H9 (cell line): ENCODE results near the gene RAB11FIP5. TPM values are rescaled to one million over a fixed set of nuclear protein-coding genes. Genes with fewer than 3 reads are reported as not detected.

ENCODE experiments used
- DNase-seq: peaks from one replicate; pipeline ENCODE4 v3.0.0-alpha.2; 2017
- H2AFZ ChIP-seq: one replicate; pipeline ENCODE4 v1.6.1; 2013; ENCODE audit warnings: mild to moderate bottlenecking, low read length, control low read depth, moderate library complexity
- H2AK5ac ChIP-seq: 2 replicates; pipeline ENCODE4 v1.6.1; 2013; ENCODE audit warnings: low read length, control low read depth, mixed read lengths; ENCODE audit not compliant: insufficient read length
- H2BK120ac ChIP-seq: one replicate; pipeline ENCODE4 v1.6.1; 2013; ENCODE audit warnings: low read depth, mild to moderate bottlenecking, low read length, control low read depth, inconsistent platforms; ENCODE audit not compliant: poor library complexity, severe bottlenecking
- H2BK12ac ChIP-seq: 2 replicates; pipeline ENCODE4 v1.6.1; 2013; ENCODE audit warnings: low read length, control low read depth, mixed read lengths, low read depth; ENCODE audit not compliant: insufficient read length
- H2BK15ac ChIP-seq: 2 replicates; pipeline ENCODE4 v1.6.1; 2013; ENCODE audit warnings: low read depth, low read length, control low read depth
- H2BK20ac ChIP-seq: one replicate; pipeline ENCODE4 v1.6.1; 2013; ENCODE audit warnings: low read depth, mild to moderate bottlenecking, low read length, control low read depth, inconsistent platforms; ENCODE audit not compliant: poor library complexity, severe bottlenecking
- H2BK5ac ChIP-seq: 2 replicates; pipeline ENCODE4 v1.6.1; 2013; ENCODE audit warnings: low read length, control low read depth, mixed read lengths; ENCODE audit not compliant: insufficient read length
- H3K14ac ChIP-seq: 2 replicates; pipeline ENCODE4 v1.6.1; 2013; ENCODE audit warnings: low read length, control low read depth; ENCODE audit not compliant: insufficient read depth
- H3K18ac ChIP-seq: 2 replicates; pipeline ENCODE4 v1.6.1; 2013; ENCODE audit warnings: low read depth, mild to moderate bottlenecking, mixed read lengths, low read length, control low read depth; ENCODE audit not compliant: insufficient read length
- H3K23ac ChIP-seq: 2 replicates; pipeline ENCODE4 v1.6.1; 2013; ENCODE audit warnings: low read length, control low read depth, mixed read lengths, low read depth; ENCODE audit not compliant: insufficient read length
- H3K23me2 ChIP-seq: 2 replicates; pipeline ENCODE4 v1.6.1; 2013; ENCODE audit warnings: low read depth, mild to moderate bottlenecking, mixed read lengths, low read length, control low read depth; ENCODE audit not compliant: insufficient read length, poor library complexity, severe bottlenecking
- H3K27ac ChIP-seq: 2 replicates; pipeline ENCODE4 v1.5.1; 2013; ENCODE audit warnings: low read length, control low read depth, mixed read lengths, low read depth; ENCODE audit not compliant: insufficient read length
- H3K27me3 ChIP-seq: 2 replicates; pipeline ENCODE4 v1.6.1; 2013; ENCODE audit warnings: low read length, control low read depth, inconsistent platforms; ENCODE audit not compliant: insufficient read depth
- H3K4ac ChIP-seq: 2 replicates; pipeline ENCODE4 v1.6.1; 2013; ENCODE audit warnings: low read depth, mild to moderate bottlenecking, control low read depth, inconsistent platforms, low read length, moderate library complexity
- H3K4me1 ChIP-seq: 2 replicates; pipeline ENCODE4 v1.6.1; 2013; ENCODE audit warnings: low read length, control low read depth, inconsistent platforms; ENCODE audit not compliant: insufficient read depth
- H3K4me2 ChIP-seq: 2 replicates; pipeline ENCODE4 v1.6.1; 2013; ENCODE audit warnings: low read length, control low read depth, mixed read lengths; ENCODE audit not compliant: insufficient read length, insufficient read depth
- H3K56ac ChIP-seq: 2 replicates; pipeline ENCODE4 v1.6.1; 2013; ENCODE audit warnings: low read depth, mild to moderate bottlenecking, mixed read lengths, low read length, control low read depth; ENCODE audit not compliant: insufficient read length
- H3K79me1 ChIP-seq: 2 replicates; pipeline ENCODE4 v1.6.1; 2013; ENCODE audit warnings: low read depth, mild to moderate bottlenecking, moderate library complexity, low read length, control low read depth, inconsistent platforms; ENCODE audit not compliant: insufficient read depth, poor library complexity, severe bottlenecking
- H3K79me2 ChIP-seq: 2 replicates; pipeline ENCODE4 v1.6.1; 2013; ENCODE audit warnings: low read length, control low read depth, inconsistent platforms; ENCODE audit not compliant: insufficient read depth
- H3K9ac ChIP-seq: 2 replicates; pipeline ENCODE4 v1.6.1; 2013; ENCODE audit warnings: low read length, control low read depth, mixed read lengths; ENCODE audit not compliant: insufficient read length; ENCODE audit errors: extremely low read depth
- H3K9me3 ChIP-seq: one replicate; pipeline ENCODE4 v1.6.1; 2013; ENCODE audit warnings: low read depth, low read length, inconsistent platforms; ENCODE audit not compliant: control insufficient read depth
- H3T11ph ChIP-seq: one replicate; pipeline ENCODE4 v1.6.1; 2013; ENCODE audit warnings: mild to moderate bottlenecking, low read length, control low read depth, inconsistent platforms
- H4K20me1 ChIP-seq: one replicate; pipeline ENCODE4 v1.6.1; 2013; ENCODE audit not compliant: control insufficient read depth, insufficient read length, insufficient read depth
- H4K5ac ChIP-seq: 2 replicates; pipeline ENCODE4 v1.6.1; 2013; ENCODE audit warnings: low read depth, mild to moderate bottlenecking, mixed read lengths, low read length, control low read depth; ENCODE audit not compliant: insufficient read length
- H4K8ac ChIP-seq: replicated peaks from 2 replicates; pipeline ENCODE4 v1.6.1; 2013; ENCODE audit warnings: low read length, control low read depth, mixed read lengths, low read depth; ENCODE audit not compliant: insufficient read length
- H4K91ac ChIP-seq: 2 replicates; pipeline ENCODE4 v1.6.1; 2013; ENCODE audit warnings: low read depth, mild to moderate bottlenecking, moderate library complexity, mixed read lengths, low read length, control low read depth; ENCODE audit not compliant: insufficient read length
- H3K27ac Mint-ChIP-seq, 3 experiments: 2 replicates in 2 of 3; 3 replicates in 1 of 3; pipeline ENCODE4 v1.8.0; 2020 to 2021; ENCODE audit warnings: mixed read lengths in 3 of 3, mild to moderate bottlenecking in 1 of 3, moderate library complexity in 1 of 3
- H3K27me3 Mint-ChIP-seq: 2 replicates; pipeline ENCODE4 v1.8.0; 2021; ENCODE audit warnings: low read depth, mild to moderate bottlenecking, moderate library complexity, mixed read lengths
- H3K36me3 Mint-ChIP-seq, 3 experiments: 2 replicates in 2 of 3; 3 replicates in 1 of 3; pipeline ENCODE4 v1.8.0; 2020 to 2021; ENCODE audit warnings: low read depth in 3 of 3, mixed read lengths in 3 of 3; ENCODE audit not compliant: insufficient read depth in 1 of 3
- H3K4me1 Mint-ChIP-seq, 2 experiments: 2 replicates each; pipeline ENCODE4 v1.8.0; 2020; ENCODE audit warnings: mixed read lengths in 2 of 2
- H3K4me3 Mint-ChIP-seq, 2 experiments: 2 replicates in 1 of 2; 3 replicates in 1 of 2; pipeline ENCODE4 v1.8.0; 2020 to 2021; ENCODE audit warnings: mild to moderate bottlenecking in 2 of 2, mixed read lengths in 2 of 2, moderate library complexity in 1 of 2
- H3K9me3 Mint-ChIP-seq, 2 experiments: 2 replicates in 1 of 2; 3 replicates in 1 of 2; pipeline ENCODE4 v1.8.0; 2020; ENCODE audit warnings: mild to moderate bottlenecking in 2 of 2, mixed read lengths in 2 of 2, moderate library complexity in 1 of 2
- CTCF ChIP-seq: fragments of 200-600 bp; sonication (generic); conservative IDR thresholded peaks from 3 replicates; pipeline ENCODE4 v1.8.0; 2021; ENCODE audit warnings: antibody characterized with exemption, mild to moderate bottlenecking
- WGBS: extraction: QIAGEN DNeasy Blood & Tissue Kit; methylation state at CpG from one replicate; pipeline ENCODE4 v1.1.7; 2013; ENCODE audit warnings: missing lambda C conversion rate, low lambda C conversion rate, mixed read lengths; ENCODE audit not compliant: insufficient read length; ENCODE audit errors: extremely low coverage; 5-methylcytosine and 5-hydroxymethylcytosine counted together
- total RNA-seq: library from RNA; stranded (reverse); gene quantifications from 2 replicates; pipeline ENCODE4 v1.2.1, GENCODE V29; 2021

The RAB11FIP5 gene
- total RNA-seq, 1 experiment from 2014 or later: 7.1 TPM

DNA sequence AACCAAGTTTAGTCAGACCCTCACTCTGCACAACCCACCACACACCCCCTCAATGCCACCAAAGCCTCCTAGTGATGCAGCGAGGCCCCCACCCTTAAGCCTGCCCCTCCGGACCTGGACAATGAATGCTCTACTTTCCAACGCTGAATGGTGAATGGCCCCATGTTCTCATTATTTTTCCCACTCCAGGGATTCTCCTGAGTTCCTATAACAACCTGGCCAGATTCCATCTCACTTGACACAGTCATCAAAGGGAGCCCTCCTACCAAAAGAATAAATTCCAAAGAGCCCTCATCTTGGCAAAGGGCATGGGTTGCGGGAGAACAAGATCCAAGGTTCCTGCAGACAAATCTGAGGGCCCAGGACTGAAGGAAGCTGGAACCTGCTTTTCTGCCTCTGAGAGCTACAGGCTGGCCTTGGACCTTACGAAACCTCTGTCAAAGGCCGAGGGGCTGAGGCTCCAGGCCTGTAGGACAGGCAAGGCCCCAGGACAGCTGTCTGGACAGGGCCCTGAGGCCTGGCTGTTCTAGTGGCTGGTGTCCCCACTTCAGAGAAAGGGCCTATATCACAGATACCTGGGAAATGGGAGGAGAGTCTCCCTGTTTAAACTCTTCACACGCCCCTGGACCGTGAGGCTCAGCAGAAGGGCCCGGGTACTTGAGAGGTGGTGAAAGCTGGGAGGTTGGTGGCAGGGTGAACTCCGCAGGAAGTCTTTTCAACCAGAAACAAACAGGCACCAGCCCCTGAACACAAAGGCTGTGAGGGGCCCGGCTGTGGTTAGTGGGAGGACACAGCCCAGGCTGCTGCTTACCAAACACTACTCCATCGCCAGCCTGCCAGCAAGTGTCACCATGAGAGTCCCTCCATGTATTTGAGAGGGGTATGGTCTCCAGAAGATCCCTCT, 68.6 kb downstream of the RAB11FIP5 start:
- Histone ChIP-seq H3K4me1 (no peaks in the 10 kb centered on the region), H2BK12ac (no peak overlapping the region), H2BK20ac (peak overlapping the region; percentile 26), H3K23ac (no peak overlapping the region), H3K18ac (no peak overlapping the region), H3K4me2 (no peak overlapping the region), H3K9me3 (no peaks in the 10 kb centered on the region), H2BK120ac (no peak overlapping the region), H2BK15ac (no peak overlapping the region), H3K23me2 (no peaks in the 10 kb centered on the region), H4K20me1 (no peaks in the 10 kb centered on the region), H2AFZ (no peak overlapping the region), H2AK5ac (no peak overlapping the region), H3K27me3 (no peaks in the 10 kb centered on the region), H3K27ac (no peak overlapping the region), H3K14ac (no peak overlapping the region), H3K9ac (no peak overlapping the region), H3K4ac (no peak overlapping the region), H4K5ac (no peak overlapping the region), H3T11ph (no peak overlapping the region), H3K56ac (no peak overlapping the region), H3K79me1 (no peaks in the 10 kb centered on the region), H4K91ac (no peak overlapping the region), H2BK5ac (no peak overlapping the region), H4K8ac (no peak overlapping the region), H3K79me2 (no peaks in the 10 kb centered on the region)
- Mint-ChIP-seq H3K27ac (peak overlapping the region in 1 of 3 experiments; percentile 70; a peak in 2 of 7 replicates), H3K27me3 (no peaks in the 10 kb centered on the region), H3K4me3 (no peak overlapping the region), H3K36me3 (peaks cover 3 to 10% (median 8%) of the 10 kb centered on the region in 3 experiments; a peak in 5 of 7 replicates), H3K4me1 (peaks cover 6 to 9% of the 10 kb centered on the region in 2 experiments), H3K9me3 (no peaks in the 10 kb centered on the region)
- WGBS: no CpG with 5 or more reads among the region's 12 CpGs
- no peak for DNase-seq
- TF ChIP-seq CTCF: no peak
